IMR-90 (cell line): ENCODE data around the gene DPEP2NB. TPM values are rescaled to one million over a fixed set of nuclear protein-coding genes. Genes with fewer than 3 reads are reported as not detected.
A peak's percentile ranks its signal among the peaks of the same experiment; 100 is the strongest.

Experiments used
- ATAC-seq: fragments of 200-7000 bp; cut with Tn5 transposase; 2 replicates; pipeline ENCODE4 v1.9.1; 2020; ENCODE audit warnings: low read depth, mild to moderate bottlenecking, moderate library complexity
- BruUV-seq: library from RNA; stranded (reverse); fragments of 400-500 nt; replicated peaks from 2 replicates; lab custom pipeline; 2021; lab: Mats Ljungman, UMichigan
- CTCF ChIA-PET: fragments of 300-600 bp; formaldehyde crosslinking; extraction: SDS; loops from one replicate; lab custom pipeline; 2021; ENCODE audit warnings: antibody characterized with exemption; lab: Yijun Ruan, JAX
- POLR2A ChIA-PET: fragments of 300-600 bp; sonication (Branson Sonifier 250); formaldehyde crosslinking; loops from one replicate; lab custom pipeline; 2022; ENCODE audit warnings: antibody characterized with exemption; ENCODE audit not compliant: unreplicated experiment; lab: Charles Lee
- DNase-seq: peaks from one replicate; pipeline ENCODE4 v3.0.0; 2013
- H2AFZ ChIP-seq: replicated peaks from 2 replicates; pipeline ENCODE3; 2013; ENCODE audit warnings: low read length, mild to moderate bottlenecking; ENCODE audit not compliant: poor library complexity
- H2AK5ac ChIP-seq: 2 replicates; pipeline ENCODE4 v1.6.1; 2013; ENCODE audit warnings: low read depth, low read length, inconsistent platforms
- H2AK9ac ChIP-seq: replicated peaks from 2 replicates; pipeline ENCODE3; 2013; ENCODE audit warnings: mild to moderate bottlenecking, low read depth, low read length, moderate library complexity; ENCODE audit not compliant: poor library complexity
- H2BK120ac ChIP-seq: 2 replicates; pipeline ENCODE4 v1.6.1; 2013; ENCODE audit warnings: low read depth, low read length, inconsistent platforms
- H2BK15ac ChIP-seq: 3 replicates; pipeline ENCODE4 v1.6.1; 2013; ENCODE audit warnings: low read depth, low read length, inconsistent platforms
- H2BK20ac ChIP-seq: 2 replicates; pipeline ENCODE4 v1.6.1; 2013; ENCODE audit warnings: low read depth, mild to moderate bottlenecking, inconsistent platforms, low read length, moderate library complexity
- H2BK5ac ChIP-seq: 2 replicates; pipeline ENCODE4 v1.6.1; 2013; ENCODE audit warnings: mild to moderate bottlenecking, low read depth, low read length, inconsistent platforms; ENCODE audit not compliant: poor library complexity, severe bottlenecking
- H3K14ac ChIP-seq: replicated peaks from 2 replicates; pipeline ENCODE4 v1.6.1; 2013; ENCODE audit warnings: low read depth, low read length, inconsistent platforms
- H3K18ac ChIP-seq: 2 replicates; pipeline ENCODE4 v1.6.1; 2013; ENCODE audit warnings: low read depth, low read length, control low read depth
- H3K23ac ChIP-seq: 2 replicates; pipeline ENCODE4 v1.6.1; 2013; ENCODE audit warnings: low read depth, low read length, inconsistent platforms
- H3K27ac ChIP-seq: 2 replicates; pipeline ENCODE4 v1.5.1; 2013; ENCODE audit warnings: mild to moderate bottlenecking, control low read depth, low read length; ENCODE audit not compliant: insufficient read depth
- H3K27me3 ChIP-seq: 2 replicates; pipeline ENCODE4 v1.6.1; 2013; ENCODE audit warnings: low read length; ENCODE audit not compliant: control insufficient read depth, insufficient read depth
- H3K36me3 ChIP-seq: 2 replicates; pipeline ENCODE4 v1.6.1; 2013; ENCODE audit warnings: low read length, mixed read lengths; ENCODE audit not compliant: control insufficient read depth, insufficient read depth
- H3K4ac ChIP-seq: 2 replicates; pipeline ENCODE4 v1.6.1; 2013; ENCODE audit warnings: low read depth, low read length, inconsistent platforms
- H3K4me1 ChIP-seq: 2 replicates; pipeline ENCODE4 v1.6.1; 2013; ENCODE audit warnings: low read length, mixed read lengths; ENCODE audit not compliant: control insufficient read depth, insufficient read depth
- H3K4me2 ChIP-seq: 2 replicates; pipeline ENCODE4 v1.6.1; 2013; ENCODE audit warnings: low read depth, mild to moderate bottlenecking, control low read depth, low read length, moderate library complexity
- H3K4me3 ChIP-seq: 2 replicates; pipeline ENCODE4 v1.5.1; 2013; ENCODE audit warnings: low read depth, mild to moderate bottlenecking, control low read depth, low read length, moderate library complexity; ENCODE audit not compliant: insufficient read depth
- H3K56ac ChIP-seq: 2 replicates; pipeline ENCODE4 v1.6.1; 2013; ENCODE audit warnings: low read length, inconsistent platforms; ENCODE audit not compliant: insufficient read depth; ENCODE audit errors: extremely low read depth
- H3K79me1 ChIP-seq, 2 experiments: 2 replicates each; pipeline ENCODE4 v1.6.1; 2013; ENCODE audit warnings: low read length in 2 of 2, inconsistent platforms in 1 of 2, low read depth in 1 of 2
- H3K9ac ChIP-seq: 2 replicates; pipeline ENCODE4 v1.6.1; 2013; ENCODE audit warnings: low read depth, low read length, control low read depth
- H3K9me1 ChIP-seq: 2 replicates; pipeline ENCODE4 v1.6.1; 2013; ENCODE audit warnings: low read length, inconsistent platforms; ENCODE audit not compliant: insufficient read depth
- H3K9me3 ChIP-seq: 2 replicates; pipeline ENCODE4 v1.6.1; 2013; ENCODE audit warnings: low read length; ENCODE audit not compliant: control insufficient read depth, insufficient read depth
- H4K20me1 ChIP-seq: 2 replicates; pipeline ENCODE4 v1.6.1; 2013; ENCODE audit warnings: low read length, inconsistent platforms; ENCODE audit not compliant: insufficient read depth
- H4K5ac ChIP-seq: 2 replicates; pipeline ENCODE4 v1.6.1; 2013; ENCODE audit warnings: mild to moderate bottlenecking, low read depth, low read length, control low read depth
- H4K8ac ChIP-seq, 2 experiments: 2 replicates each; pipeline ENCODE4 v1.6.1; 2013; ENCODE audit warnings: low read depth in 2 of 2, low read length in 2 of 2, control low read depth in 1 of 2, inconsistent platforms in 1 of 2
- H4K91ac ChIP-seq: 2 replicates; pipeline ENCODE4 v1.6.1; 2013; ENCODE audit warnings: low read depth, low read length, inconsistent platforms; ENCODE audit not compliant: insufficient read depth
- MAZ ChIP-seq: IDR thresholded peaks from 2 replicates; pipeline ENCODE4 v1.6.1; 2012; ENCODE audit warnings: low read depth, mild to moderate bottlenecking, low read length, improper control_type of control experiment, moderate library complexity, borderline replicate concordance
- POLR2A ChIP-seq: IDR thresholded peaks from 2 replicates; pipeline ENCODE4 v1.6.1; 2012; ENCODE audit warnings: mild to moderate bottlenecking, low read depth, low read length
- RFX5 ChIP-seq: IDR thresholded peaks from 2 replicates; pipeline ENCODE4 v1.8.0; 2012; ENCODE audit warnings: low read depth, mild to moderate bottlenecking, low read length, moderate library complexity
- WGBS, 2 experiments: methylation state at CpG; one replicate each; pipeline versions ENCODE4 v1.1.5 to v1.1.7; 2013; ENCODE audit warnings: missing lambda C conversion rate in 2 of 2; ENCODE audit not compliant: insufficient read length in 1 of 2; ENCODE audit errors: extremely low coverage in 2 of 2; 5-methylcytosine and 5-hydroxymethylcytosine counted together
- dilution Hi-C: fragments of 300-500 bp; cut with HindIII; formaldehyde crosslinking; loops from one replicate; pipeline ENCODE4 v1.14.3; 2018; ENCODE audit warnings: low sequenced_read_pairs; ENCODE audit not compliant: unreplicated experiment
- in situ Hi-C: fragments of 300-500 bp; cut with MboI; formaldehyde crosslinking; loops from 3 replicates; pipeline ENCODE4 v1.14.3; 2019; ENCODE audit warnings: low sequenced_read_pairs, inconsistent platforms, mixed read lengths
- intact Hi-C: fragments of 100-400 bp; cut with micrococcal nuclease; formaldehyde crosslinking; loops from 2 replicates; pipeline ENCODE4 v1.10.0; 2022
- polyA plus RNA-seq, 3 experiments: library from polyadenylated mRNA; depleted of rRNA; stranded (reverse); fragments of >200 nt; gene quantifications; 2 replicates each; pipeline ENCODE4 v1.2.3, GENCODE V29; 2012; ENCODE audit warnings: low replicate concordance in 1 of 3
- total RNA-seq: library from RNA; depleted of rRNA; stranded (reverse); fragments of >200 nt; gene quantifications from 2 replicates; pipeline ENCODE4 v1.2.3, GENCODE V29; 2012

The DPEP2NB gene
- total and polyA plus RNA-seq, 2 of the 4 experiments (the other 2 are of a cell fraction) = not detected

- POLR2A ChIA-PET = no interaction called here
- TF ChIP-seq RFX5 = no peak
- TF ChIP-seq POLR2A = peak; percentile 75
- peak; percentile 99 for TF ChIP-seq MAZ
- H2AK5ac ChIP-seq = peak within 1 kb of the TSS; percentile 99
- DNase-seq (peak; percentile 65), ATAC-seq (peak; percentile 85)
- peak within 1 kb of the TSS; percentile 99 for H3K27ac ChIP-seq
- peak within 1 kb of the TSS; percentile 93 to 96 for H4K8ac ChIP-seq
- peak within 1 kb of the TSS; percentile 100 for H3K4me3 ChIP-seq
- H2AK9ac ChIP-seq = peak within 1 kb of the TSS; percentile 100
- peak within 1 kb of the TSS; percentile 92 for H2BK5ac ChIP-seq
- peaks cover 10% of the 10 kb centered on the region for H3K36me3 ChIP-seq
- H3K23ac ChIP-seq = peak within 1 kb of the TSS; percentile 98
- H3K27me3 ChIP-seq = no peaks in the 10 kb centered on the region
- peak within 1 kb of the TSS; percentile 95; the same call in 1 of the 3 replicates for H2BK15ac ChIP-seq
- H3K9me1 ChIP-seq = peaks cover 35% of the 10 kb centered on the region
- H4K91ac ChIP-seq = peak within 1 kb of the TSS; percentile 95
- H2BK20ac ChIP-seq = no peak within 1 kb of the TSS; the same call in 1 of the 2 replicates
- H3K4me2 ChIP-seq = peak within 1 kb of the TSS; percentile 93
- H3K9me3 ChIP-seq = no peaks in the 10 kb centered on the region
- peak within 1 kb of the TSS; percentile 96 for H3K18ac ChIP-seq
- peaks cover 30% of the 10 kb centered on the region for H3K4me1 ChIP-seq
- peak within 1 kb of the TSS; percentile 95 for H3K14ac ChIP-seq
- in situ Hi-C loops = no loop called here
- peaks cover 15 to 47% of the 10 kb centered on the region in 2 experiments for H3K79me1 ChIP-seq
- H3K9ac ChIP-seq = peak within 1 kb of the TSS; percentile 100
- intact Hi-C loops = loop anchor here (10.0 kb wide), 1 partner anchor 256 kb away; no protein-coding TSS in a partner anchor
- peak within 1 kb of the TSS; percentile 98 for H4K5ac ChIP-seq
- dilution Hi-C loops = no loop called here
- H3K56ac ChIP-seq = peak within 1 kb of the TSS; percentile 85
- peaks cover 41% of the 10 kb centered on the region for H4K20me1 ChIP-seq
- H3K4ac ChIP-seq = peak within 1 kb of the TSS; percentile 99
- H2BK120ac ChIP-seq = peak within 1 kb of the TSS; percentile 81
- CTCF ChIA-PET = no interaction called here
- 6% methylated on average over 28 of the region's 78 CpGs; no CpG with 5 or more reads in 1 of the 2 experiments for WGBS, 2 experiments
- no TSS peak for BruUV-seq
- H2AFZ ChIP-seq = peak within 1 kb of the TSS; percentile 96
Observed at GRCh38 chr16:67968400-67969253, 47.1 kb downstream of the DPEP2NB start, which contains the start of gene SLC12A4. Gene SLC12A4 (minus strand): TSS chr16:67968637. CDS start chr16:67968553, 84 bp downstream.
